Lower lobe of right lung (tissue), 2 donors: Measurements from ENCODE around the gene TTBK2. TPM values are rescaled to one million over a fixed set of nuclear protein-coding genes. Genes with fewer than 3 reads are reported as not detected.

Source experiments
- ATAC-seq, 2 donors: fragments of 200-7000 bp; cut with Tn5 transposase; one replicate each; pipeline ENCODE4 v1.9.1; 2020 to 2022; ENCODE audit warnings: mild to moderate bottlenecking in 2 of 2, moderate library complexity in 2 of 2
- DNase-seq: peaks from one replicate; pipeline ENCODE4 v3.0.0-alpha.2; 2020
- H3K27ac ChIP-seq: fragments of 200-600 bp; one replicate; pipeline ENCODE4 v1.8.0; 2022
- H3K27me3 ChIP-seq: fragments of 200-600 bp; one replicate; pipeline ENCODE4 v1.8.0; 2022; ENCODE audit warnings: low read depth
- H3K36me3 ChIP-seq: fragments of 200-600 bp; one replicate; pipeline ENCODE4 v1.8.0; 2022; ENCODE audit warnings: mild to moderate bottlenecking
- H3K4me1 ChIP-seq: fragments of 200-600 bp; one replicate; pipeline ENCODE4 v1.8.0; 2022
- H3K4me3 ChIP-seq: fragments of 200-600 bp; one replicate; pipeline ENCODE4 v1.8.0; 2022; ENCODE audit warnings: mild to moderate bottlenecking
- H3K9me3 ChIP-seq: fragments of 200-600 bp; one replicate; pipeline ENCODE4 v1.8.0; 2022
- CTCF ChIP-seq: fragments of 200-600 bp; IDR thresholded peaks from one replicate; pipeline ENCODE4 v1.8.0; 2022; ENCODE audit warnings: antibody characterized with exemption, mild to moderate bottlenecking
- intact Hi-C: fragments of 100-400 bp; cut with DNase I; formaldehyde crosslinking; loops from one replicate; pipeline ENCODE4 v1.11.0; 2022
- total RNA-seq: library from RNA; stranded (reverse); fragmentation: NEBNext Ultra II Directional; extraction: Animal tissue kit (Norgen Biotek cat#: 25700); gene quantifications from one replicate; pipeline ENCODE4 v1.2.1, GENCODE V29; 2021
- donor health status: DM: no; HTN: yes; CAD: no; lungs with severe emphysema.

Gene TTBK2
- total RNA-seq, 1 donor from 2014 or later: 19.1 TPM

GRCh38 chr15:42808913-42809312 lies 111.7 kb downstream of the TTBK2 start:
- peaks cover 24% of the 10 kb centered on the region for H3K36me3 ChIP-seq
- no peak overlapping the region for H3K4me3 ChIP-seq
- ATAC-seq: no peak

DNA sequence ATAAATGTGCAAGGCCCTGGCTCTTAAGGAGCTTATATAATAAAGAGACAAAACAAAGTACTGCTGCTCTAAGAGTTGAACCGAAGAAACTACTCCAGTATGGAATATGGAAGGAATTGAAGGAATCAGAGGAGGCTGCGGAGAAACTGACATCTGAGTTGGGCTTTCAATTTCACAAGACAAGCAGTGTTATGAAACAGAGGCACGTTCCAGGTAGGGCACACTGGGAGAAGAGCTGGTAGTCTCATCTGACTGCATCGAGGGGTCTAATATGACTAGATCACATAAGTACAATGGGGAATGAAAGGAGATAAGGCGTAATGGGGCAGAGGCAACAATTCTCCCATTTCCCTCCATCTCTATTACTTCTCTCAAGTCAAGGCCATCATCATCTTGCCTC lies 115.3 kb downstream of the TTBK2 start:
- Histone ChIP-seq H3K4me3 (no peak overlapping the region), H3K36me3 (peaks cover 36% of the 10 kb centered on the region), H3K27me3 (no peaks in the 10 kb centered on the region), H3K27ac (no peak overlapping the region), H3K4me1 (no peaks in the 10 kb centered on the region), H3K9me3 (no peaks in the 10 kb centered on the region)
- DNase-seq (no peak), ATAC-seq (no peak)
- intact Hi-C loops: no loop called here
- no peak for TF ChIP-seq CTCF

More at GRCh38 chr15:42808913-42809312, 111.7 kb downstream of the TTBK2 start:
- DNase-seq: no peak
- Histone ChIP-seq H3K27me3 (no peaks in the 10 kb centered on the region), H3K9me3 (no peaks in the 10 kb centered on the region), H3K27ac (no peak overlapping the region), H3K4me1 (no peaks in the 10 kb centered on the region)
- intact Hi-C loops: no loop called here
- no peak for TF ChIP-seq CTCF

GRCh38 chr15:42804739-42805138 lies 115.8 kb downstream of the TTBK2 start:
- intact Hi-C loops: no loop called here
- no peak for TF ChIP-seq CTCF
- peaks cover 31% of the 10 kb centered on the region for H3K36me3 ChIP-seq
- H3K9me3 ChIP-seq: no peaks in the 10 kb centered on the region
- DNase-seq (no peak), ATAC-seq (no peak)
- H3K4me3 ChIP-seq: no peak overlapping the region
- H3K27ac ChIP-seq: no peak overlapping the region
- no peaks in the 10 kb centered on the region for H3K27me3 ChIP-seq
- H3K4me1 ChIP-seq: no peaks in the 10 kb centered on the region

DNA sequence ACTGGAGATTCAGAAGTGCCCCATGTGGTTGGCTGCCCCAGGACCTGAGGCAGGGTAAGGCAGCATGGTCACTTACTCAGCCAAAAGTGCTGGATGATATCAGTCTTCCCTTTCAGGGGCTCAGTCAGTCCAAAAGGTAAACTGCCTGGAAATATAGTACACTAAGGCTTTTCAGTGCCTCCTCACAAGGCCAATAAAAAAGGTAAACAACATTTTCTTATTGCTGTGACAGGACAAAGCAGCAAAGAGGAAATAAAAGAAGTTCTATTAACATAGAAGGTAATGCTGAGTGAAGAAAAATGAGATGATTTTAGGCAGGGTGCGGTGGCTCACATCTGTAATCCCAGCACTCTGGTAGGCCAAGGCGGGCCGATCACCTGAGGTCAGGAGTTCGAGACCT lies 117.1 kb downstream of the TTBK2 start:
- no peak for ATAC-seq
- intact Hi-C loops: no loop called here
- H3K9me3 ChIP-seq: no peaks in the 10 kb centered on the region

GRCh38 chr15:42802168-42802567 lies 118.4 kb downstream of the TTBK2 start:
- TF ChIP-seq CTCF: no peak
- H3K4me1 ChIP-seq: no peaks in the 10 kb centered on the region
- H3K9me3 ChIP-seq: no peaks in the 10 kb centered on the region
- no peak overlapping the region for H3K4me3 ChIP-seq
- no peaks in the 10 kb centered on the region for H3K27me3 ChIP-seq
- ATAC-seq: no peak
- H3K36me3 ChIP-seq: peaks cover 30% of the 10 kb centered on the region
- no peak for DNase-seq
- no peak overlapping the region for H3K27ac ChIP-seq
- intact Hi-C loops: no loop called here

More for the DNA sequence above, 117.1 kb downstream of the TTBK2 start:
- DNase-seq: no peak
- Histone ChIP-seq H3K4me1 (no peaks in the 10 kb centered on the region), H3K36me3 (peaks cover 30% of the 10 kb centered on the region), H3K4me3 (no peak overlapping the region), H3K27me3 (no peaks in the 10 kb centered on the region), H3K27ac (no peak overlapping the region)
- no peak for TF ChIP-seq CTCF
